GM21390 (cell line): Measurements from ENCODE around the gene MS4A1.
"Not testable (repeated sequence)": the region's sequence is repeated elsewhere in the genome, so short reads cannot be mapped to it uniquely, and the experiment has no call there.

Source experiments
- ATAC-seq: cut with Tn5 transposase; IDR thresholded peaks from one replicate; pipeline ENCODE4 v1.9.1; 2021; ENCODE audit not compliant: unreplicated experiment

MS4A1 gene

DNA sequence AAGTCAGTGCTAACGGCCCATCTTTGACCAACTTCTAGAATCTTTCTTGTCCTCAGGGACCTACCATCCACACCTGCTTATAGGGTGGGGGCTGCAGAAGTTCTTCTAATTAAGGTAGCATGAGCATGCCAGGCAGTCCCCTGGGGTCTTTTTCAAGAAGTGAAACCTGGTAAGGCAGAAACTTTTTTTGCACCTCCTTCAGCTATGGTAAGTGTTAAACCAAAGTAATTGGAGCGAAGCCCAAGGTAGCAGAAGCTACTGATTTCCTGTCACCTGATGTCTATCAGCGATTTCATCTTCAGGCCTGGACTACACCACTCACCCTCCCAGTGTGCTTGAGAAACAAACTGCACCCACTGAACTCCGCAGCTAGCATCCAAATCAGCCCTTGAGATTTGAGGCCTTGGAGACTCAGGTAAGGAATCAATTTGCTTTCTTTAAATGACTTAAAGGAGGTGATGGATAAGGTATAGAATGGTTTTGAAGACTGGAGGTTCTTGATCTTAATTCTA, at the start of gene MS4A1:
Gene MS4A1 (plus strand): TSS at position 317 of the 512 bp plus-strand sequence. CDS start 6,528 bp downstream, outside the sequence.
- peak; percentile 76 for ATAC-seq

DNA sequence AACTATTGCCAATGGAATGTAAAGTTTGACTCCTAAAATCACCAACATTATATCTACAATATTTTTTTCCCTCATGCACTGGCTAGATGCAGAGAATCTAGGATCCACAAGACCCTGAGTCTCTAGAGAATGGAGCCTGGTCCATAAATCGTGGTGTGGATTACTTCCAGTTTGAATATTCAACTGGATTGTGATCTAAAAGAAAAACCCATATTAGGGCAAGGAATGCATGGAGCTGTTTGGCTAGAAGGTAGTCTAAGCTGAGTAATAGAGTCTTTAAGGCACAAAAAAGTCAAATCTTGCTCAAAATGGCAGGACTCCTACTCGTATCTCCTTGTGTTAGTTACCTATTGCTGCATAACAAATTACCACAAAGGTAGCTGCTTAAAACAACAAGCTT, 35.6 kb upstream of the MS4A1 start:
- ATAC-seq = no peak

DNA sequence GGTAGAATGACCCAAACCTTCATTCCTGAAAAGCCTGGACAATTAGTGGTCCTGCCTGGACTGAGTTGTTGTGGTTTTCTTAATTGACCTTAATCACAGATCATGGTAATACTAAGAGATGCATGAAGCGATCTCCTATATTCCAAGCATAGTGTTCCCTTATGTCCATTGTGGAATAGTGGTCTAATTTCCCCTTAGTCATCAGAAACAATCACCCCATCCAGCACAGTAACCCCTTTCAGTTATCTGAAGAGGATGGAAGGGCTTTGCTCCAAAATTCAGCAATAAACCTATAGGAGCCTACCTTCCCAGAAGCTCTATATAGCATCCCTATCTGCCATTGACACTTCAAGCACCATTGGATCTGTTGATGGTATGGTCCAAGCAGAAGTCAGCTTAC, 33.0 kb upstream of the MS4A1 start:
- ATAC-seq = no peak

DNA sequence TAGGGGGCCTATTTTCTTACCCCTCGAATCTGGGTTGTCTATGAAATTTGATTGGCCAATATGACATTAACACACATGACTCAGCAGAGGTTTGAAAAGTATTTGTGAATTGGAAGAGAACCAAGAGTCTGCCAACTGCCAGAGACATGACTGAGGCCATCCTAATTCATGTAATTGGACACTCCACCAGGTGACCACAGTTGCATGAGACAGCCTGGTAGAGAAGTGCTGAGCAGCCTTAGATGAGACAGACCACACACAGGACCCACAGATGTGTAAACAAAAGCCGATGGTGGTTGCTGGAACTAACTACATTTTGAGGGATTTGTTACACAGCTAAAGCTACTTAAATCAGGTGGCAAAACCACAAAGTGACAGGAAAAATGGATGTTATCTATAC, 27.1 kb upstream of the MS4A1 start:
- ATAC-seq = no peak

DNA sequence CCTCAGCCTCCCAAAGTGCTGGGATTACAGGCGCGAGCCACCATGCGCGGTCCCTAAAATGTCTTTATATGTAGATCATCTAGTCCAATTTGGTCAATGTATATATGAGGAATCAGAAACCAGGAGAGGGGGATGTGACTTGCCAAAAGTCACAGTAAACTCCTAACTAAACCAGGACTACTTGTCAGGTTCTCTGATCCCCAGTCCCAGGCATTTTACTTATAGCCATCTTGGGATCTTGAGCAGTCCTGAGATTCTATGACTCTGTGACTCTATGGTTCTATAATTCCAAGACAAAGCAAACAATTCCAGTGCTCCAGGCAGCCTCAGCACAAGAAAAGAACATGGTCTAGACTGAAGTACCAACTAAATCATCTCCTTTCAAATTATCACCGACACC, 26.4 kb upstream of the MS4A1 start, which contains the start of gene MS4A5:
Gene MS4A5 (plus strand): TSS at position 301 of the 400 bp plus-strand sequence. CDS start 103 bp downstream, outside the sequence.
- no peak for ATAC-seq

DNA sequence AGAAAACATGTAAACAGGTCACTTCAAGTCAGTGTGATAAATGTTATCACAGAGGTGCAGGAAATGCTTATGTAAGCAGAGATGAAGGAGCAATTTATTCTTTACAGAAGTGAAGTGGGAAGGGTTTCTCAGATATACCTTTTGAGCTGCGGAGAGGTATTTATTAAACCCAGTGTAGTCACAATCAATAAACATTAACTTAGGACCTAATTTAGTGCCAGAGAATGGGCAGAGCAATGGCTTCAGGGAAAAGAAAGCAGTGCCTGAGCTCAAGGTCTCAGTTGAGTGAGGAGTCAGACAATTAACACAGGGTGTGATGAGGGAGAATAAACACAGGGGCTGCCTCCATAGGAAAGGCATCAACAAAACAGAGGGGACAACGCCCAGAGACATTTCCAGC, 24.4 kb upstream of the MS4A1 start:
- no peak for ATAC-seq

DNA sequence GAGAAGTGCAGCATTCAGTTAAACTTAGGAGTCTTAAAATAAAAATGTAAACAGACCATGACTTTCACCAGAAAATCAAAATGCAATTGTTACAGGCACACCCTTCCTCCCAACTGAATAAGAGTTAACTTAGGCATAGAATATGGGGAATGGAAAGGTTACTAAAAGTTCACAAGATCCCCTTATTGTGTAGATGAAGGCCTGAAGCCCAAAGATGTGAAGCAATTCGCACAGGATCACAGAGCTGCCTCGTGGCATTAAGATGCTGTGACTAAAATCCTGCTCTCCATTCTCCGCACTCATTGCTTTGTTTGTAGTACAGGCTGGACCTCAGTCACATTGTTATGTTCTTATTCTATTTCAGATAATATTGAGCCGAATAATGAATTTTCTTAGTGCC, 22.2 kb upstream of the MS4A1 start:
- no peak for ATAC-seq

DNA sequence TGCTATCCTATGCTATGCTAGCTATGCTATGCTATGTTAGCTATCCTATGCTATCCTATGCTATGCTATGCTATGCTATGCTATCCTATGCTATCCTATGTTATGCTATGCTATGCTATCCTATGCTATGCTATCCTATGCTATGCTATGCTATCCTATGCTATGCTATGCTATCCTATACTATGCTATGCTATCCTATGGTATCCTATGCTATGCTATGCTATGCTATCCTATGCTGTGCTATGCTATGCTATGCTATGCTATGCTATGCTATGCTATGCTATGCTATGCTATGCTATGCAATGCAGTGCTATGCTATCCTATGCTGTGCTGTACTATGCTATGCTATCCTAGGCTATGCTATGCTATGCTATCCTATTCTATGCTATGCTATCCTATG, 8.6 kb upstream of the MS4A1 start:
- no peak for ATAC-seq

DNA sequence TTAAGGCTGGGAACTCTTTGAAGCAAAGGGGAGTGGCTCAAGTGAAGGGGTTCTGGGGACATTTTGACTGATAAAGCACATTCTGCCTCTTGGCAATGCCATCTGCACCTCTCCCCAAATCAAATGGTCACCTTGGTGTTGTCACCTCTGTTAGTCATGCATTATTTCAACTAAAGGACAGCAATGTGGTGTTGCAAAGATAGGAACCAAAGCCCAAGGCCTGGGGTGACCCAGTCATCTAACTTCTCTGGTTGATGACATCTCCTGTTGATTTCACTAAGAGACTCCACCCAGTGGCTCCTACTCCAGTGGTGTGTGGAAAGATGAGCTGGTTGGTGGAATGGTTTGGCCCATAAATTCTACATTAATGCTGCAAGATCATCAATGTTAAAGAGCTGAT, 7.8 kb upstream of the MS4A1 start:
- ATAC-seq = no peak

DNA sequence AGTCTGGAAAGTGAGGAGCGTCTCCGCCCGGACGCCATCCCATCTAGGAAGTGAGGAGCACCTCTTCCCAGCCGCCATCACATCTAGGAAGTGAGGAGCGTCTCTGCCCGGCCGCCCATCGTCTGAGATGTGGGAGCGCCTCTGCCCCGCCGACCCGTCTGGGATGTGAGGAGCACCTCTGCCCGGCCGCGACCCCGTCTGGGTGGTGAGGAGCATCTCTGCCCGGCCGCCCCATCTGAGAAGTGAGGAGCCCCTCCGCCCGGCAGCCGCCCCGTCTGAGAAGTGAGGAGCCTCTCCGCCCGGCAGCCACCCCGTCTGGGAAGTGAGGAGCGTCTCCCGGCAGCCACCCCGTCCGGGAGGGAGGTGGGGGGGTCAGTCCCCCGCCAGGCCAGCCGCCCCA, 4.5 kb upstream of the MS4A1 start:
- not testable (repeated sequence) for ATAC-seq

DNA sequence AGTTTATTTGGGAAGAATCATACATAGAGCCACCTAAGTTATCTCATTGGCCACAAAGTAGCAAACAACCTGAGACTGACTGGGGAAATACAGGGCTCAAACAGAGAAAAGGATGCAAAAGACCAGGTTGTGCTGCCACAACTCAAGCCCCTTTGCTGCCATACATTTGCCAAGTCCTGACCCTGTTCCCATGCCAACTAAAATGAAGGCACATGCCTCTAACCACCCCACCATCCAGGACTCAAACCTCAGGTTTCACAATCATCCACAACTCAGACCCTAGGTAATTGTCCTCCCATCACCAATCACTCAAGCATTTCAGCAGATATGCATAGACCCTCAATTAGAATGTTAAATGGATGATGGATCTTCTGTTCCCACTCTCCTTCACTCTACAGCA, 1.4 kb upstream of the MS4A1 start:
- ATAC-seq = no peak

DNA sequence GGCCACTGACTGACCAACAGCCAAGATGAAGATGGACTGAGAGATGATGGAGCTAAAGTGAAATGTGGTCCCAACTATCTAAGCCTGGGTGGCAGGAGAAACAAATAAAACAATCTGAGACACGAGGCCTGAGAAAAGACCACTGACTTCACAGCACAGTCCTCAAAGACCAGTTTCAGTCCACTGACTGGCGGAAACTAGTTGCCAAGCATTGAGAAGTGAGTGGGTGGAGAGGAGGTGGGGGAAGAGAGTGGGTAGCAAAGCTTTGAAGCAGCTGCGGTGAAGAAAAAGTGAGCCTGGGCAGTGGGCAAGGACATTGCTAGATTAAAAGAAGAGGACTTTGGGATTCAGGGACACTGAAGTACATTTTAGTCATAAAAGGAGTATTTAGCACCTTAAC, 1.9 kb downstream of the MS4A1 start:
- peak; percentile 39 for ATAC-seq

DNA sequence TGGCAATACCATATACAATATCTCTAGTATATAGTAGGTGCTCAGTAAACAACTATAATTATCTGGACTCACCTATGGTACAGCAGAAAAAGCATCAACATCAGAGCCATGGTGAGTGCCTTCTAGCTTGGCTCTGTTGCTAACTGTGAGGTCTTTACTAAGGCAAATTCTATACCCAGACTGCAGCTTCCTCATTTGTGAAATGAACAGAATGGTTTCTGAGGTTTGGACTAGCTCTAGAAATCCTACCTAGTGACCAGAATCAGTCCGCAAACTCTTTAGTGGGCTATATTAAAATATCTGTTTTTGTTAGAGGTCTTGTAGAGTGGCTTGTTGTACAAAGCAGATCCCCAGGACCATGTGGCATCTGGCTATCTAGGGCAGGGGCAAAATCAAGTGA, 3.7 kb downstream of the MS4A1 start:
- ATAC-seq = no peak

DNA sequence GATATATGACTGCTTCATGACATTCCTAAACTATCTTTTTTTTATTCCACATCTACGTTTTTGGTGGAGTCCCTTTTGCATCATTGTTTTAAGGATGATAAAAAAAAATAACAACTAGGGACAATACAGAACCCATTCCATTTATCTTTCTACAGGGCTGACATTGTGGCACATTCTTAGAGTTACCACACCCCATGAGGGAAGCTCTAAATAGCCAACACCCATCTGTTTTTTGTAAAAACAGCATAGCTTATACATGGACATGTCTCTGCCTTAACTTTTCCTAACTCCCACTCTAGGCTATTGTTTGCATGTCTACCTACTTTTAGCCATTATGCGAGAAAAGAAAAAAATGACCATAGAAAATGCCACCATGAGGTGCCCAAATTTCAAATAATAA, 13.2 kb downstream of the MS4A1 start:
- ATAC-seq = no peak

DNA sequence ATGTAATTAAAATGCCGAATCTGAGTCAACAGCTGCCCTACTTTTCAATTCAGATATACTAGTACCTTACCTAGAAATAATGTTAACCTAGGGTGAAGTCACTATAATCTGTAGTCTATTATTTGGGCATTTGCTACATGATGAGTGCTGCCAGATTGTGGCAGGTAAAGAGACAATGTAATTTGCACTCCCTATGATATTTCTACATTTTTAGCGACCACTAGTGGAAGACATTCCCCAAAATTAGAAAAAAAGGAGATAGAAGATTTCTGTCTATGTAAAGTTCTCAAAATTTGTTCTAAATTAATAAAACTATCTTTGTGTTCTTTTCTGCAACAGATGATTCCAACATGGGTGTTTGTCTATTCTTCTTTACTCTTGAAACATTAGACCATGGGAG, 14.1 kb downstream of the MS4A1 start:
- ATAC-seq = no peak

DNA sequence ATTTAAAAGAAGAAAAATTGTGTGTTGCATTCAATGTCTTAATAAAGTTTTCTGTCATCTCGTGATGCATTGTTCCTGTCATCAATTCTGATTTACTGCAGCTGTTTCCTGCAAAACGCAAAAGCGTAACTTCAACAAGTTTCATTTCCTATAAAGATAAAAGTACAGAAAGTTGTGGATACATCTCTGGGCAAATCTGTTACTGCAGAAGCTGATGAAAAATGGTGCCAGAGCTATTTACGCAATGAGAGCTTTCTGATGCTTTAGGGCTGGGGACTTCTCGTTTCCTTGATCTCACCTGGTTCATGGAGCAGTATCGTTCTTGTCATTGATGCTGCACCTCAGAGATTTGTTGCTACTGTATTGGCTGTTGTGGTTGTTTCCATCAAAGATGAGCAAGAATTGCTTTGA, 21.4 kb downstream of the MS4A1 start:
- peak; percentile 46 for ATAC-seq

DNA sequence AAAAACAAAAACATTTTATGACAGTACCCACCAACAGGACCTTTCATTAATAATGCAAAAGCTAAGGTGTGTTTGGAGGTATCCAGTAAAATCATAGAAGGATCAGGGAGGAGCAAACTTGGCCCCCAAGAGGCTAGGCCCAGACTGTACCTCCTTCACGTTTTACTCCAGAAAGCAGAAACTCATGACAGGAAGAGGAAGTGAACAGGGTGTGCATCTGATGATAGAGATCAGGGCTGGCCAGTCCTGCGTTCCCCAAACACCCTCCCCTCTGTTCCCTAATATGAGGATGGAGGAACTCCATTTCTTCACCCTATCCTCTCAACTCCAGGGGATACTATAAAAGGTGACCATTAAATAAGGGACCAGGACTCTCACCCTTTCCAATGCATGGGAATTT, 26.7 kb downstream of the MS4A1 start:
- ATAC-seq = no peak

DNA sequence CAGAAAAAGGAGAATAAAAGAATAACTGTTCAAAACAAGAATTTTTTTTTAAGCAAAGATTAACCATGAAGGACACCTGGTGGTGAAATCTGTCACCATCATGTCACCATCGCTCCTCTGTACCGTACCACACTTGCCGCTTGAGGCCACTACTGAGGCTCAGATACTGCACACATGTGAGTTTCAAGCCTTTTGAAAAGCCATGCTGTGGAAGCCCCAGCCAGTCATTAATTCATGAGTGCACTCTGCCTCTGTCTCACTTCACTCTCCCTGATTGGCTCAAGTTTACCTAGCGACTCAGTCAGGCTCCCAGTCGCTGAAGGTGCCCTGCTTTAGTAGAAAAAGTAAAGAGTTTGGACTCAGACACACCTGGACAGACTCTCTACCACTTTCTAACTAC, 30.3 kb downstream of the MS4A1 start:
- peak; percentile 90 for ATAC-seq

DNA sequence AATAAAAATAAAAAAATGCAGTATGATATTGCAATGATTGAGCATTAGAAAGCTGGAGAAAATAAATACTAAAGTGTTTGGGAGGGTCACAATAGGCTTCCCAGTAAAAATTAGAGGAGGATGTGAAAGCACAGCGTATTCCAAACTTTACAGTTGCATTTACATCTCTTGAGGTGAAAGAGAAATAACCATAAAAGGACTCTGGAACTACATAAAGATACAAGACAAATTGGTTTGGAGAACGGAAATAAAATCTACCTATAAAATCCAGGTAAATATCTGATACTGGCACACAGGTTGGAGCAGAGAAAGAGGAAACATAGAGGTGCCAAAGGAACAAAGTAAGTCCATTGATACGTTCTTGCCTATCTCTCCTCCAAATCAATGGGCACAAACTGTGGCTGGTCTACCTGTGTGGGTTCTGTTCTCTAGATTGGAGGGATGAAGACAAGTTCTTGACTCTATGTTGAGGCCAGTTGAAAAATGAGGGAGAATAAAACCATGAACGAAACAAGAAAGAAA, 36.9 kb downstream of the MS4A1 start, which contains the start of gene MS4A12:
Gene MS4A12 (plus strand): TSS at position 291 of the 522 bp plus-strand sequence. CDS start 4,541 bp downstream, outside the sequence.
- ATAC-seq = no peak

DNA sequence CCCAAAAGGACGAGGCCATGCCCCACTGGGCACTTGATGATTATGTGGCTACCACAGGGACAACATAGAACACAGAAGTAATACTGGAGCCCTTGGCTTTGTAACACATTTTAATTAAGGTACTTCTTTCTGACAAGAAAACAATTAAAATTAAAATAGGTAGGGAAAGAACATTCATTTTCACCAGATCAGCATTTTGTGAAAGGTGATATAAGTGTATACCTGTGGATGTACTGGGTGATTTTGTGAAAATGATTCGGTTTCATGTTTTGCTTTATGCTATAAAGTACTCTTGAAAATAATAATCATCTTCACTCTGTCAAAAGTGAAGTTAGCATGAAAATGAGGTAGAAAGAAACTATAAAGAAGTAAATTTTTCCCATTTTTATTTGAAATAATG, 37.8 kb downstream of the MS4A1 start:
- no peak for ATAC-seq

DNA sequence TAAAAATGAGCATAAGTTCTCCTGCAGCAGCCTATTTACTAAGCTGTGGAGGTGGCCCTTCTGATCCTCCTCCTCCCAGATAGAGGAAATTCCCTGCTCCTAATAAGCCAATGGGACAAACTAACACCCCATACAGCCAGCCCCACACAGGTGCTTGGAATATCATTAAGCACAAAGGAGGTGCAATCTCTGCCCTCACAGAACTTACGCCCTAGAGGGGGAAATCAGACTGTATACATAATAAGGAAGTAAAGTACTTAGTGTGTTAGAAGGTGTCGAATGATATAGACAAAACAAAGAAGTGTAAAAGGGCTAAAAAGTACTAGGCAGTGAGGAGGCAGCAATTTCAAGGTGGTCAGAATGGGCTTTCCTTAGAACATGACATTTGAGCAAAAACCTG, 42.8 kb downstream of the MS4A1 start:
- peak; percentile 34 for ATAC-seq

DNA sequence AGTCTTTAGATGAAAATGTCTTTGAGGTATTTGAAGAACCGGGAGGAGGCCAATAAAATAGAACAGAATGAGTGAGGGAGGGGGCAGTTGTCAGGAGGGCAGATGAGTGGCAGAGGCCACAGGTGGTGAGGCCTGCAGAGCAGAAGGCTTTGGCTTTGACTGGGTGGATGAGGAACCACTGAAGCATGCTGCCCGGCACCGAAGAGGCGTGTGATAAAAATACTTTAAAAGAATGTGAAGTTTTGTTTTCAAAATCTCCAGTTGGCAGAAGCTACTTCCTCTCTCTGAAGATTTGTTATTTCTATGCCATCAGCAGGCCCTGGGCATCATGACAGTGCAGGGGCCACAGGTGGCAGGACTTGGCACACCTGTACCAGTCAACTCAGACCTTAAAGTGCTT, 43.2 kb downstream of the MS4A1 start:
- ATAC-seq = peak; percentile 82

DNA sequence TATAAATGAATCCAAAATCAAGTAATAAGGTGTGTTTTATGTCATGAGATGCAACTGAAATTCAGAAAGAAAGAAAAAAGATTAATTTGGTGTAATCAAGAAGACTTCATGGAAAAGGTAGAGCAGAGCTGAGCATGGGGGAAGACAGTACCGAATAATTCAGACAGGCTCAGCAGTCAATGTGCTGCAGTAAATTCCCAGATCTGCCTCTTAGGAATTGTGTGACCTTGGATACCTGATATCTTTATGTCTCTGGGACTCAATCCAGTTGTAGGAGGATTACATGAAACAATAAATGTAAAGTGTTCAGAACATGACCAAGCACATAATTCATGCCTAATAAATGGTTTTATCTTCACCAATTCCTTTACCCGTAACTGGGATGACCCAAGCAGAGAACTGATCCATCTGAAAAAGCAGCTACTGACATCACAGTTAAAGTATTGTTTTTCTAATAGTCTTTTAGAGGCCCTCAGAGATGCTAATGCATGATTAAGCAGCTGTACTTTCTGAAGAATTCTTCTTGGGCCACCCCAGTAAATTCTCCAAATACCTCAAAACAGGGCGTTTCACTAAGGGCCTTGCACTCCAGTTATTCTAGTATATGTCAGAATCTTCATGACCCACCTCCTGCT, 44.7 kb downstream of the MS4A1 start:
- no peak for ATAC-seq
